ENCODE results near the gene KRI1.

KRI1 gene

DNA sequence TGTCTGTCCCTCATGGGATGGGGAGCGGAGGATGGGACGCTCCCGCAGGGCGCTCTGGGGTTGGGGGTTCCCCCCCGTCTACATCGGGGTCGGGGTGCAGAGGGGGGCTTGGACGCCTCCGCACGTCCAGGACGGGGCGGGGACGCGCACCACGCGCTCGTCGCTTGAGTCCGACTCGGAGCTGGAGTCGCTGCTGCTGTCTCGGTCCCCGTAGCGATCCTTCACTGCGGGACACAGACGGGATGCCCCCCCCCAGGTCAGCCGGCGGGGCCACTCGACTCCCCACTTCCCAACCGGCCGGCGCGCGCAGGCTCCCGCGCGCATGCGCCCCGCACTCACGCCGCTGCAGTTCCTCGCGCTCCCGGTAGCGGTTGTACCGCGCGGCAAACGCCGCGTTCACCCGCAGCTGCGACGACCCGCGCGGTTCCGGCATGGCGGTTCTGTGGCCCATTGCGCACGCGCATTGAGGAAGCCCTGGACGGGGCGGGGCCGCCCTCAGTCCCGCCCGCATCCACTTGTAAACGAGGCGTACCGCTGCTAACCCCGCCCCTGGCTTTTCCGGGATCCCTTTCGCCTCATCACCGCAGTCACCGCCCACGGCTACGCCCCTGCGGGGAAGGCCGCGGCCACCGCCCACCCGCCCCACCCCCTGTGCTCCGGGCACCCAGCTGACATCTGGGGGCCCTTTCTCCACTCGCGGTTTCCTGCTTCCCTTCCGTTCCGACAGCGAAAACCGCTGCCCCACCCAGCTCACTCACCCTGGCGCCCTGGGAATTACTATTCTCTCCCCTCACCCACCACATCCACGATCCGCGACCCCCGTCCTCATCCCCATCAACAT lies at the start of gene KRI1:
KRI1 (minus strand) TSS at position 444 of the 841 bp plus-strand sequence; CDS start at position 433, 11 bp downstream.
- DNase-seq, result peak; percentile 85

GRCh38 chr19:10612499-10613119 lies 46.8 kb upstream of the KRI1 start:
- no peak for DNase-seq

- no peak for DNase-seq
These were observed 46.1 kb upstream of the KRI1 start for GRCh38 chr19:10611907-10612306.

DNA sequence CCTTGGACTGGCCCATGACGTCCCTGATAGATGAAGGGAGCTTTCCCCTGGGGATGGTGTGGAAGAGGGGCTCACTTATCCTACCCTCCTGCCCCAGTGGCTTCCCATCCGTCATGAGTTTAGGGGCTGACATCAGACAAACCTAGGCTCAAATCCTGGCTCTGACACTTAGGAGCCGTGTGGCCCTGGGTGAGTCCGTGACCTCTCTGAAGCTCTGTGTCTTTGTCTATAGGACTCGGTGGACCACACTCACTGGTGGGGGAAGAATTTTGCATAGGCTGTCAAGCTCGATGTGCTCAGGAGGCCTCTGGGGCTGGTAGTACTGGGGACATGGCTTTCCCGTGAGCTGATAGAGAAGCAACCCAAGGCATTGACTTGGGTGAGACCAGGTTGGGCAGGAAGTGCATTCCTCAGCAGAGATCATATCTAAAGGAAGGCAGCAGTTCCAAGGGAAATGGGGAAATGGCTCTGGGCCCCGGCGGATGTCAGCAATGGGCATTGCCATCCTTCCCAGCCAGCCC lies 38.7 kb upstream of the KRI1 start:
- DNase-seq, result no peak

GRCh38 chr19:10603873-10604459 lies 38.2 kb upstream of the KRI1 start:
- no peak for DNase-seq

DNA sequence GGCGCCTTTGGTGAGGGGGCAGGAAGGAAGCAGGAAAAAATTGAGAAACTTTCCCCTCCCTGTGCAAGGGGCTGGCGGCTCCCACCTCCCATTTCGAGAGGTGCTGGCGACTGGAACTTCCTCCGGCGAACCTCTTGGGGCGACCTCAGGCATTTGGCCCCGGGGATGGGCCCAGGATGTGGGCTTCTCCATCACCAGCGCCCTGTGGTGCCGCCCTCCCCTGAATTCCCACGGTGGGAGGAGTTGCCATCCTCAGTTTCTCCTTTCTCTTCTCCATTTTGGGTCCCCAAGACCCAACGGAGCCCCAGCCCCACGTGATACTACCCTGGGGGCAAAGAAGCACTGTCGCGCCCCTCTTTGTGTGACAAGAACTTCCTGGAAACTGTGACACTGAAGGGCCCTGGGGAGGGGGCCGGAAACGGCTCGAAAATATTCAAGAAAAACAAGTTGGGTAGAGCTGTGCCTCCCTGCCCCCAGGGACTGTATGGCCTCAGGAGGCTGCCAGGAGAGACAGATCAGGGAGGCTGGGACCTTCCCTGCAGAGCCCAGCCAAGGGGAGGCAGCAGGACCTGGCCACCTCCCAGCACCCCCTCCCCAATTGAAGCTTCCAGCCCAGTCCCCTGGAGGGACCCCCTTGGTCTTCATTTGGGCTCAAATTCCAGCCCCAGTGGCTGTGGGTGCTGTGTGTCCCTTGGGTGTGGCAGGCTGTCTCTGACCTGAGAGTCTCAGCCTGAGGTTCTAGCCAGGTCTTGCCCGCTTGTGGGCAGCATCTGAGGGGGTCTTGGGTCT lies 37.5 kb upstream of the KRI1 start:
- no peak for DNase-seq

DNA sequence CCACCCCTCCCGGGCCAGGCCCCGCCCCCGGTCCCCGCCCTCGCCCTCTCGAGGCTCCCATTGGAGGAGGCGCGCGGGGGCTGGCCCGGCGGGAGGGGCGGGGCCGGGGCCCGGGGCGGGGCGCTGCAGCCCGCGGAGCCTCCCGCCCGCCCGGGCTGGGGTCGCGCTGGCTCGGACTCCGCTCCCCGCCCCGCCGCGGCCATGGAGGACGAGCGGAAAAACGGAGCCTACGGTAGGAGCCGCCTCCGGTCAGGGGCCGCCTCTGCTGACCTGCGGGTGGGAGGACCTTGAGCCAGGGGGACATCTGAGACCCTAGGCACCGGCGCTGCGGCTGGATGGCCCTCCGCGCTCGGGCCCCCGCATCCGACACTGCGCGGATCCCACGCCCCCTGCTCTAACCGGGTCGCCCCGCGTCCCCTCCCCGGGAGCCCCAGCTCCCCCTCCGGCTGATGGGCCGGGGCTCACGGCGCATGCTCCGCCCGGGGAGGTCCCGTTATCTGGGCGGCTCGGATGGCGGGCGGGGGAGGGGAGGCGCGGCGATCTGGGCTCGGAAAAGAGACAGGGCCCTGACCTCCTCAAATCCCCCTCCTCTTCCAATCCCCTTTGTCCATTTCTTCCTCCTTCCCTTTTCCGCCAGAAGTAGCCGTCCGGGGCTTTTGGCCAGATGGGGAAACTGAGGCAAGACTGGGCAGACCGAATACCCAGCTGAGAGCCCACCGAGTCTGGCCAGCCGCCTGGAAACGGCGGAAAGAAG lies 36.7 kb upstream of the KRI1 start:
- peak; percentile 5 for DNase-seq

DNA sequence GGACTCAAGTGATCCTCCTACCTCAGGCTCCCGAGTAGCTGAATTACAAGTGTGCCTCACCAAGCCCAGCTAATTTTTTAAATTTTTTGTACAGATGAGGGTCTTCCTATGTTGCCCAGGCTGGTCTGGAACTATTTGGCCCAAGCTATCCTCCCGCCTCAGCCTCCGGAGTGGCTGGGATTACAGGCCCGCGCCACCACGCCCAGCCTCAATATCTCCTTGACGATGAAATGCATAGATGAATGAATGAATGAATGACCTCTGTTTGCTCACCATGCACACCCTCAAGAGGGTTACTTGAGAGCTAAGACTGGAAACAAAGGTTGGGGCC lies 36.2 kb upstream of the KRI1 start:
- DNase-seq, result no peak

- no peak for DNase-seq
These were observed 34.3 kb upstream of the KRI1 start for GRCh38 chr19:10600149-10600548.

GRCh38 chr19:10593820-10594637 lies 28.2 kb upstream of the KRI1 start:
- DNase-seq, result no peak

DNA sequence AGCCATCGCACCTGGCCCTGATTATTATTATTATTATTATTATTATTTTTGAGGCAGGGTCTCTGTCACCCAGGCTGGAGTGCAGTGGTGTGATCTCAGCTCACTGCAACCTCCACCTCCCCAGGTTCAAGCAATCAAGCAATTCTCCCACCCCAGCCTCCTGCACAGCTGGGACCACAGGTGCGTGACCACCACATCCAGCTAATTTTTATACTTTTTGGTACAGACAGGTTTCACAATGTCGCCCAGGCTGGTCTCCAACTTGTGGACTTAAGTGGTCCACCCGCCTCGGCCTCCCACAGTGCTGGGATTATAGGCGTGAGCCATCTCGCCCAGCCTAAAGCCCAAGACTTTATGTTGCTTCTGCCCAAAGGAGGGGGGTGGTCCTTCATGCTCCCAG lies 27.3 kb upstream of the KRI1 start:
- DNase-seq, result no peak

GRCh38 chr19:10587839-10588150 lies 22.0 kb upstream of the KRI1 start:
- DNase-seq, result no peak

DNA sequence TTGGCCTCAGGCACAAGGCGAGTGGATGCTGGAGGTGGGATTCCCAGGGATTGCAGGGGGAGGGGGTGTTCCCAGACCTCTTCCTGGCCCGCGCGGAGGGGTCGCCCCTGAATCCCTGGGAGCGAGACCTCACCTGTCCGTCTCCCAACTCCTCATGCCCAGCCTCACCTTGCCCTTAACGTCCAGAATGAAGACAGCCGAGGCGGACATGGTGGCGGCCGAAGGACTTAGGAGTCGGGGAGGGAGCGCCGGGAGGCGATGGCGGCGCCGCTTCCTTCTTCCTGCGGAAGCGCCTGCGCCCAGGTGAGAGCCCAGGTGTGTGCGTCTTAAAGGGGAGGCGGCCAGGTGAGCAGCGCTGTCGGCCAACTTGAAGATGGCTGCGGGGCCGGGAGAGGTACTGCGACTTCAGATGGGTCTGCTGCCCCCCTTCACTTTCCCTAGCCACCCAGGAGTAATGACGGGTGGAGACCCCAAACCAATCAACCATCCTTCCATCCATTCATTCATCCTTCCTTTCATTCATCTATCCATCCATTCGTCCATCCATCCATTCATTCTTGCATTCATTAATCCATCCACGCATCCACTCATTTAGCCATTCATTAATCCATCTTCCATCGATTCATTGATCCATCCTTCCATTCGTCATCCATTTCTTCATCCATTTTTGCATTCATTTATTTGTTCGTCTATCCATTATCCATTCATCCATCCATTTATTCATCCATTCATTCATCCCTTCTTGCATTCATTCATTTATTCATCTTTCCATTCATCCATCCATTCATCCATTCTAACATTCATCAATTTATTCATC lies 21.4 kb upstream of the KRI1 start, which contains the start of gene AP1M2:
AP1M2 (minus strand) TSS at position 291 of the 817 bp plus-strand sequence; CDS start at position 210, 81 bp downstream.
- peak; percentile 27 for DNase-seq

- no peak for DNase-seq
These were observed 20.6 kb upstream of the KRI1 start for GRCh38 chr19:10586396-10586795.

DNA sequence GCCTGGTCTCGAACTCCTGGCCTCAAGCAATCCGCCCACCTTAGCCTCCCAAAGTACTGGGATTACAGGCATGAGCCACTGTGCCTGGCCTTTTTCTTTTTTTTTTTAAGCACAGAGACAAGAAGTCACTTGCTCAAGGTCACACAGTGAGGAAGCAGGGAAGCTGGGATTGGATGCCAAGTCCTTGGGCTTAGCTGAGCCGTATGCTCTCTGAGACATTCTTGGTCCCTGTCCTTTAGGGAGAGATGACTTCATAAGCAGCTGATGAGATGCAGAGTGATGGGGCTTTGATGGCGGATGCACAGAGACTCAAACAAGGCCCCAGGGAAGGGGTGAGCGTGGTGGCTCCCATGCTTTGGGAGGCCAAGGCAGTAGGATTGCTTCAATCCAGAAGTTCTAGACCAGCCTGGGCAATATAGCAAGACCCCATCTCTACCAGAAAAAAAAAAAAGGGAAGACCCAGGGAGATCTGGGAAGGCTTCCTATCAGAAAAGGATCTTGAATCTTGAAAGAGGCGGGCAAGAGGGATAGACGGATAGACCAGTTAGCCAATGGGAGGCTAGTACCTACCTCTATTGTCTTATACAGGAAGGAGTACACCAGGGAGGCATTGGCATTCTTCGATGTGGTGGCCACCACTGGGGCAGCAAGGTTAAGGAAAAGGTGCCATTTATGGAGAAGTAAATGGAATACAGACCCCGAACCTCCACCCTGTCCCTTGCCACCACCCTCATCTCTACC lies 17.4 kb upstream of the KRI1 start:
- no peak for DNase-seq

DNA sequence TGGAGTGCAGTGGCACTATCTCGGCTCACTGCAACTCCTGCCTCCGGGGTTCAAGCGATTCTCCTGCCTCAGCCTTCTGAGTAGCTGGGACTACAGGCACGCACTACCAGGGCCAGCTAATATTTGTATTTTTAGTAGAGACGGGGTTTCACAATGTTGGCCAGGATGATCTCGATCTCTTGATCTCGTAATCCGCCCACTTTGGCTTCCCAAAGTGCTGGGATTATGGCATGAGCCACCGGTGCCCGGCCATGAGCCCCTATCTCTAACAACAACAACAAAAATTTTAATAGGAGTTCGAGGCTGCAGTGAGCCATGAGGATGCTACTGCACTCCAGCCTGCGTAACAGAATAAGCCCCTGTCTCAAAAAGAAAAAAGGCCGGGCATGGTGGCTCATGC lies 16.3 kb upstream of the KRI1 start:
- DNase-seq, result no peak

GRCh38 chr19:10580979-10581631 lies 15.3 kb upstream of the KRI1 start:
- peak; percentile 20 for DNase-seq

- DNase-seq, result no peak
These were observed 12.1 kb upstream of the KRI1 start for GRCh38 chr19:10577951-10578350.

DNA sequence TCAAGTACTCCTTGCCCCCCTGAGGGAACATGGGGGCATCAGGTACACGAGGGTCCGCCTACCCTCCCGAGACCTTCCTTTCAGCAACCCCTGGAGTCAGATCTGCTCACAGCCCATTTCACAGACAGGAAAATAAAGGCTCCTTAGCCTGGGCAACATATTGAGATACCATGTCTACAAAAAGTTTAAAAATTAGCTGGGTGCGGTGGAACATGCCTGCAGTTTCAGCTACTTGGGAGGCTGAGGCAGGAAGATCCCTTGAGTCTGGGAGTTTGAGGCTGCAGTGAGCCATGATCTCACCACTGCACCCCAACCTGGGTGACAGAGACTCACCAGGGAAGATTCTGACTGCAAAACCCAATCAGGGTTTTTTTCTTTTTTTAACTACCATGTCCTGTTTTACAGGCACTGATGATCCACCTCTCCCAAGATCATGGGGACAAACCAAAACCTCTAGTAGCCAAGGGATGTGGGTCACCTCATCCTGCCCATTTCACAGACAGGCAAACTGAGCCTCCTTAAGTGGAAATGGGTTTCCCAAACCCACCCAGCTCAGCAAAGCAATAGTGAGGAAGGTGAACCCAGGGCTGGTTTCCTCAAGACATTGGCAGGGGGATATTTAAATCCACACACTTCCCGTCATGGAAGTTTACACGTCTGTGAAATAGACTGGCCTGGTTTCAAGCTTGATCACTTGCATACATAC lies 9.4 kb upstream of the KRI1 start:
- no peak for DNase-seq

Measured in NCI-H526 treated with DMSO at 0.1 percent for 48 hours (cell line).